HG02642 (cell line): Measurements from ENCODE around the gene NDUFA8.
"Not testable (repeated sequence)": the region's sequence is repeated elsewhere in the genome, so short reads cannot be mapped to it uniquely, and the experiment has no call there.

Experiments used
- ATAC-seq: cut with Tn5 transposase; IDR thresholded peaks from one replicate; pipeline ENCODE4 v1.9.1; 2021; ENCODE audit warnings: mild to moderate bottlenecking; ENCODE audit not compliant: unreplicated experiment, poor library complexity

NDUFA8 gene

DNA sequence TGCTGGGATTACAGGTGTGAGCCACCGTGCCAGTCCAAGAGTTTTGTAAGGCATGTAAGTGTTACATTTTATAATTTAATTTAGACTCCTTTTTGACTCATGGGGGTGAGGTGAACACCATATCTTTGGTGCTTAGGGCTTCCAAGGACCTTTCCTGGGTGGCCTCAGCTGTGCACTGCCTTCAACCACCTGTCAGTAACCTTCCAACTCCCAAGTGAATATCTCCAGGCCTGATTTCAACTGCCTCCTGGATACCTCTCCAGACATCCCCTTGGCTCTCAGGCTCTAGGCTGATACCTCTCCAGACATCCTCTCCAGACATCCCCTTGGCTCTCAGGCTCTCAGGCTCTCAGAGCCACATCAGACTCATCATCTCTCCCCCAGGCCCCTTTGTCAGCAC lies 35.5 kb downstream of the NDUFA8 start:
- no peak for ATAC-seq

DNA sequence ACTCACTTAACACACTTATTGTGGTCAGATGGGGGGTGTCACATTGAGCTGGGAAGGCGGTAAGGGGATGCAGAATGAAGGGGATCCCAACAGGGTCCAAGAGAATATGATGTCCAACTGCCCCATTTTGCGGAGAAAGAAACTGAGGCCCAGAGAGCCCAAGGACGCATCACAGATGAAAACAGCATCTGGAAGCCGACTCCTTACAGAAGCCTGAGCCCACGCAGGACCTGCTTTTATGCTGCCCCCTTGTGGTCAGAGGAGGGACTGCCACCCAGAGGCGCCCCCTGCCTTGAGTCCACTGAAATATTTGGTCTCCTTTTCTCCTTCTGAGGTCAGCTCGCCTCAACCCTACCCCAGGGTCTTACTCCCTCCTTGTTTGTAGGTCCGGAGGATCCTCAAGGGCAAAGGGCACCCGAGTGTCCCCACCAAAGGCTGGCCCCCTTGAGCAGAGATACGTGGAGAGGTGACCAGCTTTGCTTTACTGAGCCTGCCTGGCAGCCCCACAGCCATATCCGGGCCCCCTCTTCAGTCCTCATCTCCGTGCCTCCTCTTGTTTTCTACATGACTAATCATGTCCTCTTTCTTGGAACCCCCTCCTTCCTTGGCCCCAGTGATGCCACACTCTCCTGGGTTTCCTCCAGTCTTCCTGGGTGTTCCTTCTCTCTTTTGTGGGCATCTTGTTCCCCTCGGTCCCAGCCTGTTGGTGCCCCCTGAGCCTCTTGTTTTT lies 36.5 kb downstream of the NDUFA8 start:
- ATAC-seq: peak; percentile 43

DNA sequence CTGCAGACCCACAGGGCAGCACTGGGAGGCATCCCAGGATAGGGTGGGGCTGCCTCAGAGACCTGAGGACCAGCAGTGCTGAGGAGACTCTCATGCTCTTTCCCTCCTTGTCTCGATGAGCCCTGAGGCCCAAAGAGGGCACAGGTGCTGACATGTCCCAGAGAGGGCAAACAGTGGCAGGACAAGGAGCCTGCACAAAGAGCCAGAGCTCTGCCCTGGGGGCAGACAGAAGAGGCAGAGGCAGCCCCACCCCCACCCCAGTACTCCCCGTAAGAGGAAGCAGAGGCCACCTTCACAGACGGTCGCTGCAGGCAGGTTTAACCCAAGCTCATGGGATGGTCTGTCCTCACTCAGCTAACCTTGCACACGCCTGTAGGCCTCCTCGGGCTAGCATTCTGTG lies 37.1 kb downstream of the NDUFA8 start:
- no peak for ATAC-seq

DNA sequence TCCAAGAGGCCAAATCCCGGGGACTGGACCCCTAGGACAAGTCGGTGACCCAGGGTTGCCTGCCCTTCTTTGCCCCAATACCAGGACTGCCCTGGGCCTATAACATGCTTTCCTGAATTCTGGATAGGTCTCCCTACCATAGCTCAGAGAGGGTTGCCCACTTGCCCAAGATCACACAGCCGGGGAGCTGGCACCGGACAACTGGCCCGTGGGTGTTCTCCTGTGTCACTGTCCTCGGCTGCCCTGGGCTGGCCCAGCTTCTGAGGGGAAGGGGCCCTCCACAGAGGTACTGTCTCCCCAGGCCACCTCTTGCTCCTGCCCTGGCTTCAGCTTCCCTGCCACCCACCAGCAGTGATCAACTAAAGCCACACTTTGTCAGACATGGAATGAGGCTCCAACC lies 37.6 kb downstream of the NDUFA8 start:
- ATAC-seq: no peak

DNA sequence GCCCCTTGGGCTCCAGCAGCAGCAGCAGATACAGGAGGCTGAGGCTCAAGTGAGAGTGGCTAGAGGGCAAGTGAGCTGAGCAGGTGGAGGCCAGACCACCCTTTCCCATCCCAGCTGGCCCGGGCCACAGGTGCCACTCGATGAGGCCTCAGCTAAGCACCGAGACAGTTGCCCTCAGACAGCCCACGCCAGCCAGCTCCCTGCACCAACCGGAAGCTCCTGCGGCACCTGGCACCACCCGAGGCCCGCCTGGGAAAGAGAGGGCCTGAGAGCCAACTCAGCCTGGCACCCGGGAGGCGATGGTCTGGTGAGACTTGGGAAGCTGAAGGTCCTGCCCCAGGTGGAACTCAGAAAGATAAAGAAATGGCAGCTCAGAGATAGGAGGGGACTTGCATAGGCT lies 38.2 kb downstream of the NDUFA8 start:
- ATAC-seq: no peak

DNA sequence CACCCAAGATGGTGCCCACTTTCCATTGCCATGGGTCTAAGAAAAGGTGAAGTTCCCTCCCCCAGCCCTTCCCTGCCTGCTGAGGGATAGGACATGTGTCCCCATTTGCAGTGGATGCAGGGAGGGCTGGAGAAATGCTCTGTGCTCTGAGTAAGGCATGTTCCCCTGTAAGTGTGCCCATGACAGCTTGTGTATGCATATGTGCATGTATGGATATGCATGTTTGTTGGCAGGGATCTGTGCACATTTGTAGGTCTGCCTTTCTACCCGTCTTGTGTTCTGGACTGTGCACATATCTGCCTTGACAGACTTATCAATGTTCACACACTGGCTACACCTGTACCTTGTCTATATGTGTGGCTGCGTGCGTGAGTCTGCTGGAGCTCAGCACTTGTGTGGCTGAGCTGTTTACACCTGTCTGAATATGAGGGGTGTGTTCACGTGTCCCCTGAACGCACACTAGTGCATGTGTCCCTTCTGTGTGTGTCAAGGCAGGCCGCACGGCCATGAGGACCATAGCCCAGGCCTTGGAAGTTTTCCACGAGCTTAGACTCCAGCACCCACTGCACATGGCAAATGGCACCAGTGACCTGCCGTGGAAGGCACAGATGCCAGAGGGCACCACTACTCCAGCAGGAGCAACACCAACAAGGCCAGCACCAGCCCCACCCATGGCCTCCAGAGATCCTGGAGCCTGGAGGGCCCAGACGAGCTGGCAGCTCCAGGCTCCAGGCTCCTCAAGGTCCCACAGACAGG lies 39.1 kb downstream of the NDUFA8 start:
- no peak for ATAC-seq

DNA sequence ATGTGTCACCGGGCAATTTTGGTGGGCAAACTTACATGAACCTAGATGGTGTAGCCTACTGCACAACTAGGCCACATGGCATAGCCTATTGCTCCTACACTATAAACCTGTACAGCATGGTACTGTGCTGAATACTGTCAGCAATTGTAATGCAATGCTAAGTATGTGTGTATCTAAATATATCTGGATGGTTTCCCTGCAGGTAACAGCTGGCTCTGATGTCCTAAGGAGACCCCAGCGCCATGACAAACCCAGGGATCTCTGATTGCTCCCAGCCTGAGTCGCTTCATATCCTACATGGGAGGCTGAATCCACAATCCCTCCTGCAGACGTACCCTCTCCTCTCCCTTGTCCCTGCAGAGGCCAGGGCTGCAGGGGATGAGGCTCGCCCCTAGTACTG lies 39.9 kb downstream of the NDUFA8 start:
- no peak for ATAC-seq

DNA sequence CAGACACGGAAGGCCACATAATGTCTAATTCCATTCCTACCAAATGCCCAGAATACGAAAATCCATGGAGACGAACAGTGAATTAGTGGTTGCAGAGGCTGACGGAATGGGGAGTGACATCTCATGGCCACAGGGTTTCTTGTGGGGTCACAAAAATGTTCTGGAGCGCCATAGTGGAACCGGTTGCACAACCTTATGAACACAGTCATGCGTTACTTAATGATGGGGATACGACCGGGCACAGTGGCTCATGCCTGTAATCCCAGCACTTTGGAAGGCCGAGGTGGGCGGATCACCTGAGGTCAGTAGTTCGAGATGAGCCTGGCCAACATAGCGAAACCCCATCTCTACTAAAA lies 40.4 kb downstream of the NDUFA8 start:
- no peak for ATAC-seq

DNA sequence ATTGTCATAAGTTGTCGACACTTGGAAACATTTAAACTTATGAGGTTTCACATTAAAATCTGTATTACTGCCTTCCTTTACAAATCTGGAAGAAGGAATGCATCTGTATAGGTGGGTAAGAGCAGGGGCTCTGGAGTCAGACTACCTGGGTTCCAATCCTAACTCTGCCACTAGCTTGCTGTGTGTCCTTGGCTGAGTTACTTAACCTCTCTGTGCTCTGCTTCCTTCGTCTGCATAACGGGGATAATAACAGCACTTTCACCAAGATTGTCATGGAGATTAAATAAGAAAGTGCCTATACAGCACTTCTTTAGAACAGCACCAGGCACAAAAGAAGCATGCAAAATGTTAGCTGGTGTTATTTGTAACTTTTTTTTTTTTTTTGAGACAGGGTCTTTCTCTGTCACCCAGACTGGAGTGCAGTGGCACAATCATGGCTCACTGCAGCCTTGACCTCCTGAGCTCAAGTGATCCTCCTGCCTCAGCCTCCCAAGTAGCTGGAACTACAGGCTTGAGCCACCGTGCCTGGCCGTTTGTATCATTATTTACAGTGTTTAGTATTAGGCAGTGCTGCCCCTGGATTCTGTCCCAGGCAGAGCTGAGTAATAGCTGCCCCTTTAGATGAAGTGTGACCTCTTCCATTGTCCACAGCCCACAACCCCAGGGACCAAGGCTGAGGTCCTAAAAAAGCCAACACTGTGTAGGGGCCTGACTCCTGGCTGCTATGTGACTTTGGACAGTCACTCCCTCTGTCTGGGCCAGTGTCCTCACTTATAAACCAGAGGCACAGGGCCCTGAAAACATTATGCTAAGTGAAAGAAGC lies 41.0 kb downstream of the NDUFA8 start:
- ATAC-seq: no peak

DNA sequence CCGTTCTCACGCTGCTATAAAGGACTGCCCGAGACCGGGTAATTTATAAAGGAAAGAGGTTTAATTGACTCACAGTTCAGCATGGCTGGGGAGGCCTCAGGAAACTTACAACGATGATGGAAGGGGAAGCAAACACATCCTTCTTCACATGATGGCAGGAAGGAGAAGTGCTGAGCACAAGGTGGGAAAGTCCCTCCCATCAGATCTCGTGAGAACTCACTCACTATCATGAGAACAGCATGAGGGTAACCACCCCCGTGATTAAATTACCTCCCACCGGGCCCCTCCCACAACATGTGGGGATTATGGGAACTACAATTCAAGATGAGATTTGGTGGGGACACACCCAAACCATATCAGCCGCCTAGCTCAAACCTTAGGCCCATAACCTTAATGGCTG lies 42.3 kb downstream of the NDUFA8 start:
- not testable (repeated sequence) for ATAC-seq

DNA sequence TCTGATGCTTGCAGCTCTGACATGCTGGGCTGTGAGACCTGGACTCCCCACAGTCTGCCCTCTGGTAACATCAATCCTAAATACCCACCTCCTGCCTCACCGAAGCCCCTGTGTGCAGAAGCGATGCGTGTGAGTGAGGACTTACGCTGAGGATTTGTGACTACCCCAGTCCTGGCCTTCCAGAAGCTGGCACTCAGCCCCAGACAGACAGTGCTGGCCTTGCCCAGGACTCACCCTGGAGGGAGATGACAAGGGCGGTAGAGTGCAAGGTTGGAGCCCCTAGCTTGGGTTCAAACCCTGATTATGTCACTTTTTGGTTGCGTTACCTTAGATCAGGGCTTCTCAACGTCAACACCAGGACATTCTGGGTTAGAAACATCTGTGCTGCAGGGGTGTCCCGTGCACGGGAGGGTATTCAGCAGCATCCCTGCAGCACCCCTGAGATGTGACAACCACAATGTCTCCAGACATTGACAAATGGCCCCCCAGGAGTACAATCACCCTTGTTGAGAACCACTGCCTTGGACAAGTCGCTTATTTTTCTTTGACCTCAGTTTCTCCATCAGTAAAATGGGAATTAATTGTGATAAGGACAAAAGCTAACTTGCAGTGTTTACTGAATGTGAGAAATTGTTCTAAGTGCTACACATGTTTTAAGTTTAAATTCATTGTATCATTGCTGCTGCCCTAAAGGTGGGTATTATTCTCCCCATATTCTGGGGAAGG lies 43.0 kb downstream of the NDUFA8 start:
- no peak for ATAC-seq

DNA sequence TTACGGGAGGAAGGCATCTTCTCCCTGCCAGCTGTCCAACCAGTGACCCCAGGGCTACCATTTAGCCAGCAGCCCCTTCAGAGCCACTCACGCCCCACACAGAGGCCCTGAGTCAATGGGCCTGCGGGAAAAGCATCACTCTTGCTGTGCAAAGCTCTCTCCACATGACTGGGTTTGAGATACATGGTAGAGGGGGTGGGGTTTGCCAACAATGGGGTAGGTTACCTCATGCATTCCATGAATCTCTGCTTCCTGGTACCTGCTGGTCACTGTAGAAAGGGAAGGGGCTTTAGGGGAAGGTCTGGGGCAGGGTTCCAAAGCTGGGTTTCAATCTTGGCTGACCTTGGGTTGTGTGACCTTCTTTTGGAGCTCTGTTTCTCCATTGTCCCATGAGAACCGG lies 43.5 kb downstream of the NDUFA8 start:
- no peak for ATAC-seq

DNA sequence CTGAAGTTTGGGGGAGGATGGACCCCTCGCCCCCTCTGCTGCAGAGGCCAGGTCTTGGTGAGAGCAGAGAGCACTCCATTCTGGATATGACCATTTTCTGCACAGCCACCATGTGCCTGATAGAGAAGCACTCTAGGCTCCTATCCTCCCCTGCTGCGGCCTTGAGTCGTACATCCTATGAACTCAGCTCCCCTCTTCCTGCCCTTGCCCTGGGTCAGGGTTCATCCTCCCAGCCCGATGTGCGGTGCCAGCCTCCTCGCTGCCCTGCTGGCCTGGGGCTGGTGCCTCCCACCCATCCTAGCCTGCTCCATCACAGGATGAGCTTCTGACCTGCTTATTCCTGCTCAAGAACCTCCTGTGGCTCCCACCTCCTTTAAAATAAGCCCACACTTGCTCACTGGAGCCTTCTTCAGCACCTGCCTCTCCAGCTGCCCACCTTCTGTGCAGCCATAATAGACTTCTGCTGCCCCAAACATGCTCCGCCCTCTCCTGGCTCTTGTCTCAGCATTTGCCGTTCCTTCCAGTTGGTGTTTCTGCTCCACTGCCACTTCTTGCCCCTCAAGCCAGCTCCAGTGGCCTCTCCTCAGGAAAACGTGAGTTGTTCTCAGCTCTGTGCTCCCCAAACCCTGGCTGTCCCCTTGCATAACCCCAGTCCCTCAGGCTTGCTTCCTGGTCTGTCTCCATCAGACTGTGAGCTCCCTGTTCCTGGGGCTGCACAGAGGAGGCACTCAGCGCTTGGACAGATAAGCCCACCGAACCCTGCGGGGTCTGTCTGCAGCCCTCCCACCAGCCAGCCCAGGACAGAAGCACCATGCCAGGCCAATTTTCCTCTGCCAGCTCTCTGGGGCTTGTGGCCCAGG lies 44.2 kb downstream of the NDUFA8 start:
- ATAC-seq: no peak

DNA sequence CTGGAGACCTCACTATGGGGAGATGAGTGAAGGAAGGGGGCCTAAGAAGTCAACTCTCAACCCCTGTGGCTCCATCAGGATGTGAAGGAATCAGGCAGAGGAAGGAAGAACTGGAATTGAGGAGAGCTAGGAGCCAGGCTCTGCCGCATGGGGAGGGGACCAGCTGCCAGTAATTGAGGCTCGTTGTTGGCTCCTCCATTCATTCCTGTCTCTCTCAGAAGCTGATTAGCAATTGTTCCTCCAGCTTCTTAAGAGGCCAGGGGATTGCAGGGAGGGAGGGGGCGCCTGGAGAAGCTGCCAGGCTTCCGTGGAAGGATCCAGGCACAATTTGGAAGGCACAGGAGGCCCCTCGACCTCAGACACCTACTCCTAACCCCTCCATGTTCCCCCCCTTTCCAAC lies 46.0 kb downstream of the NDUFA8 start:
- ATAC-seq: no peak

DNA sequence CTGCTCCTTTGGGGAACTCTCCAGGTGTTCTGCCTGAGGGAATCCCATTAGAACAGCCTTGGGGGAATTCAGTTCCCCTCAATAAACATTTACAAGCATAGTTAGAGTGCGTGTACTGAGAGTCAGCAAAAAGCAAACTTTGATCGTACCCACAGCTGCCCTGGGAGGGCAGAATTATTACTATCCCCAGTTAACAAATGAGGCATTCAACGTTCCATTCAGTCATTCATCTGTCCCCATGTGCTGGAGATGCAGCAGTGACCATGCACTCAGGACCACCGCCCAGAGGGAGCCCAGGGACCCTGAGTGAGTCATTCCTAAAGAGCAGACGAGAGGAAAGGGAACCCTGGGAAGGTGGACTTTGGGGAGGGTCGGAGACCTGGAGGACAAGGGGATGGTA lies 47.3 kb downstream of the NDUFA8 start:
- ATAC-seq: no peak

DNA sequence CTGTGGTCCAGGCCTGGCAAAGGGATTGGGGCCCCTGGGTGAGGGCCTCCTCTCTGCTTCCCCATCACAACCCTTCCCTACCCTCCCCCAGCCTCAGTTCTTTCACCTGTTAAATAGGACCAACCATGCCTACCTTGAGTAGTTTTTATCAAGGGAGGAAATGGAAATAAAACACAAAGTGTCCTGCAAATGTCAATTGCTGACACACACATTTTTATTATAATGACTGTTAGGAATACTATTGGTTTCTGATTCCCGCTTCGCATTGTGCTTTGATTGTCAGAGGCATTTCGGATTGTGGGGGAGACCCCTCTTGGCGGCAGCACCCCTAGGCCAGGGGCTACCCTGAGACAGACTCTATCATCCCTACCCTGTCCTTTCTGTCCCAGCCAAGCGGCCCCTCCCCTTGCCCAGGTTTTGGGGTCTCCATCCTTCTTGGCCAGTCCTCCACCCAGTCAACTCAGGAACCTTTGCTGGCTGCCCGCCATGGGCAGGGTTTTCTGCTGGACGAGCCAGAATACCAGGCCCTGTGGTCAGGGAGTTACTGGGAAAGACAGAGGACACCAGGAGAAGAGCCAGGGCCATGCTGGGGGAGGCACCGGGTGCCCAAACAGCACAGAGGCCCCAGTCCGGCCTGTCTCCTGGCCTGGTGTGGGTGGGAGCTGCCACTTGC lies 48.0 kb downstream of the NDUFA8 start:
- no peak for ATAC-seq

DNA sequence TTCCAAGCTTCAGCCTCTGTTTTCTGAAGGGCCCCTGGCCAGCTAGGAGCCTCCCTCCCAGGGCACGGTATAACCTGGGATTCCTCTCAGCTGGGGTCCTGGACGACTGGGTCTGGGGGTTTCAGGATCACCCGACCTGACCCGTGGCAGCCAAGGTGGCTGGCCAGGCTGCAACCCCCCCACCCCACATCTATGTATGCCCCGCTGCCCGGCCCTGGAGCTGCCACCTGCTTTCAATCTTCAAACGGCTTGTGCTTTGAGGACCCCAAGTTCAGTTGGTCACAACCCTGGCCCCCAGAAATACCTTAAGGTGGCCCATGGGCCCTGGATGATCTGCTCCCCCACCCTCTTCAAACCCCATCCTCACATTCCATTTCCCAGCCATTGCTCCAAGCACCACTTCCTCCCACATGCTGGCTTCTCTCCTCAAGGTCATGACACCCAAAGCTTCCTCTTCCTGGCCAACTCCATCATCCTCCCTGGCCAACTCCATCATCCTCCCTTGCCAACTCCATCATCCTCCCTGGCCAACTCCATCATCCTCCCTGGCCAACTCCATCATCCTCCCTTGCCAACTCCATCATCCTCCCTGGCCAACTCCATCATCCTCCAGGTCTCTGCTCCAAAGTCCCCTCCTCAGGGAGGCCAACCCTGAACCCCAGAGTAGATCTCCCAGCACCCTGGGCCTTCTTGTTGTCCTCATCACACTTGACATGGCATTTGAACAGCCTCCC lies 49.3 kb downstream of the NDUFA8 start:
- no peak for ATAC-seq

DNA sequence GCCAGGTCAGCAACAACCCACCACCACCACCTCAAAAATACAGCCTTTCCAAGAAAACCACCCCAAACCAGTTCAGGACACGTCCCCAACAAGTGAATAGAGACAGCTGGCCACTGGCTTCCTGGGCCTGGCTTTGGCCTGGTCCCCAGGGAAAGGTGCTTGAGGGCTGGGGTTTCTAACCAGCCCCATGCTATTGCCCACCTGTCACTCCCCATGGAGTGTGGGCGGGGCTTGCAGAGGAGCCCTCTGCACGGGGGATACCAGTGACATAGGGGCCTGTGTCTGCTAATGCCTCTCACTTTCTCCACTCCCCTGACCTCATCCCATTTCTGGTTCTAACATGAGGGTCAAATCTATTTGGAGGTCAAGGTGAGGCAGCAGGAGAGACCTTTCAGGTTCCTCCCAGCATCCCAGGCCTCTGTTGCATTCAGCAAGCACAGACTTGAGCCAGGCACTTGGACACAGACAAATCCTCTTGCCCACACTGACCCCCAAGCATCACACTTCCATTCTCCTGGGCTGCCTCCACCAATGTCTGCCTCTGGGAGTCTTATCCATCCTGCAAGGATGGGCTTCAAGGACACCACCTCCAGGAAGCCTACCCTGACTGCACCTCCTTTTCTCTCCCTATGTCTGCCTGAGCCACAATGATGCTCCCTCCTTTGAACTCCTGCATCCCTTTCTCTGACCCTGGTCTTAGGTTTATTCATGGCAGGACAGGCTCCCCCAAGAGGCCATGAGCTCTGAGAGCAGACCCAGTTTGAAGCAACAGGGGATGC lies 50.4 kb downstream of the NDUFA8 start:
- no peak for ATAC-seq
